NB4 (cell line): ENCODE results near the gene GARRE1.
"Not testable (repeated sequence)": the region's sequence is repeated elsewhere in the genome, so short reads cannot be mapped to it uniquely, and the experiment has no call there.

Experiments
- DNase-seq: peaks from one replicate; pipeline ENCODE4 v3.0.0; 2010; ENCODE audit warnings: low read depth
- H3K4me3 ChIP-seq: one replicate; pipeline ENCODE4 v1.5.1; 2011; ENCODE audit warnings: mild to moderate bottlenecking, low read depth, low read length, moderate library complexity
- CTCF ChIP-seq: IDR thresholded peaks from one replicate; pipeline ENCODE4 v1.5.1; 2012; ENCODE audit warnings: low read depth, low read length
- MAX ChIP-seq: IDR thresholded peaks from 2 replicates; pipeline ENCODE4 v1.6.1; 2011; ENCODE audit warnings: low read depth, low read length
- MYC ChIP-seq: IDR thresholded peaks from 2 replicates; pipeline ENCODE4 v1.6.1; 2011; ENCODE audit warnings: low read depth, low read length
- POLR2A ChIP-seq: IDR thresholded peaks from 2 replicates; pipeline ENCODE4 v1.6.1; 2011; ENCODE audit warnings: mild to moderate bottlenecking; ENCODE audit not compliant: insufficient read length; ENCODE audit errors: extremely low read depth

Gene GARRE1

DNA sequence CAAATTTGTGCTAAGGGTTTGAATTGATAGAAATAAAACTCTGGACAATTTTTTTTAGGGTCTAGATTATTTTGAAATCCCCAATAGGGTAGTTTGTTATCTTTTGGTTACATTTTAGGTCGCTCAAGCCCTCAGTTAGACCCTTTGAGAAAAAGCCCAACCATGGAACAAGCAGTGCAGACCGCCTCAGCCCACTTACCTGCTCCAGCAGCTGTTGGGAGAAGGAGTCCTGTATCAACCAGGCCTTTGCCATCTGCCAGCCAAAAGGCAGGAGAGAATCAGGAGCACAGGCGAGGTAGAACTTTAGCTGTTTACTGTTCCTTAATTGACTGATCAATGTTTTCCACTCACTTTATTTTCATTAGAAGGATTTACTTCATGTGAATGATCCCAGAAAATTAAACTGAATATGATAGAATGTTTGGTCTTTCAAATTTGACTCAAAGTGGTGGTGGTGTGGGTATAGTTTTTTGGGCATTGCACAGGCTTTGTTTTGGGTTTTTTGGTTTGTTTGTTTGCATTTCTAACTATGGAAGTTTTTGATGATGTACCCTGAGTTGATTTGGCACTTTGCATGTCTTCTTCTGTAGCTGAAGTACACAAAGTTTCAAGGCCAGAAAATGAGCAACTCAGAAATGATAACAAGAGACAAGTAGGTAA is 39.2 kb upstream of the GARRE1 start:
- no peak overlapping the region for H3K4me3 ChIP-seq
- DNase-seq: no peak

GRCh38 chr19:34215666-34216038 is 38.7 kb upstream of the GARRE1 start:
- H3K4me3 ChIP-seq: no peak overlapping the region
- no peak for TF ChIP-seq MAX
- TF ChIP-seq CTCF: no peak
- no peak for DNase-seq

More for the DNA sequence above, 39.2 kb upstream of the GARRE1 start:
- TF ChIP-seq POLR2A: no peak
- TF ChIP-seq MAX: no peak
- TF ChIP-seq MYC: no peak

GRCh38 chr19:34216745-34217219 is 37.6 kb upstream of the GARRE1 start:
- not testable (repeated sequence) for H3K4me3 ChIP-seq, DNase-seq

- DNase-seq: peak; percentile 55
- no peak overlapping the region for H3K4me3 ChIP-seq
- TF ChIP-seq POLR2A: no peak
- TF ChIP-seq MAX: no peak
- TF ChIP-seq MYC: no peak
- TF ChIP-seq CTCF: no peak
Measured at GRCh38 chr19:34217952-34218817, 36.2 kb upstream of the GARRE1 start.

GRCh38 chr19:34218818-34219164 is 35.6 kb upstream of the GARRE1 start:
- H3K4me3 ChIP-seq: no peak overlapping the region
- DNase-seq: no peak
- TF ChIP-seq POLR2A (no peak), CTCF (no peak), MAX (no peak), MYC (no peak)

GRCh38 chr19:34220472-34221063 is 33.8 kb upstream of the GARRE1 start:
- DNase-seq: peak; percentile 60
- no peak overlapping the region for H3K4me3 ChIP-seq
- TF ChIP-seq POLR2A: no peak
- peak; percentile 62 for TF ChIP-seq CTCF
